Measurements from ENCODE around the gene SYNRG. TPM values are rescaled to one million over a fixed set of nuclear protein-coding genes. Genes with fewer than 3 reads are reported as not detected.
"Not testable (repeated sequence)": the region's sequence is repeated elsewhere in the genome, so short reads cannot be mapped to it uniquely, and the experiment has no call there.

Gene SYNRG
- total RNA-seq, 1 donor from 2014 or later = 49.6 TPM

GRCh38 chr17:37517881-37518280 lies 91.3 kb downstream of the SYNRG start:
- intact Hi-C loops (cut with DNase I) = no loop called here
- no peak for DNase-seq (ENCODE audit: low spot score)
- ATAC-seq = no peak

GRCh38 chr17:37516127-37516571 lies 93.1 kb downstream of the SYNRG start:
- ATAC-seq = no peak
- intact Hi-C loops (cut with DNase I) = no loop called here
- no peak for DNase-seq (ENCODE audit: low spot score)

DNA sequence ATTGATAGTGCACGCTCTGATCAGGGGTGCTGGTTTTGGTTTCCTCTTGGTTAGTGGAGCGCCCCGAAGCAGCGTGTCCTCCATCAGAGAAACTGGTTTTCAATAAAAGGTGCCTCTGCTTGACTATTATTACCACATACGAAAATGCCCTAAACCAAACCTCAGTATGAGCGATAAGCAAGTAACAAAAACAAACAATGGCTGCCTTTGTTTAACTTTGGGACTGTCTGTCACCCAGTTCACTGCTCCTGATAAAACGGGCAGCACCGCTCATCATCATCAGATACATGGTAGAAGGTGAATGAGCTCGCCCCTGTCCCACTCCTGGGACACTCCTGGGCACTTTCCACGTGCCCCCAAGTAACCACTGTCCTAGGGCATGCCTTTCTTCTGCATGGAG lies 95.5 kb downstream of the SYNRG start:
- DNase-seq (ENCODE audit: low spot score) = no peak
- intact Hi-C loops (cut with DNase I) = no loop called here
- no peak for ATAC-seq

- DNase-seq (ENCODE audit: low spot score) (no peak), ATAC-seq (no peak)
- intact Hi-C loops (cut with DNase I) = no loop called here
These were observed 96.7 kb downstream of the SYNRG start for GRCh38 chr17:37512442-37513068.

DNA sequence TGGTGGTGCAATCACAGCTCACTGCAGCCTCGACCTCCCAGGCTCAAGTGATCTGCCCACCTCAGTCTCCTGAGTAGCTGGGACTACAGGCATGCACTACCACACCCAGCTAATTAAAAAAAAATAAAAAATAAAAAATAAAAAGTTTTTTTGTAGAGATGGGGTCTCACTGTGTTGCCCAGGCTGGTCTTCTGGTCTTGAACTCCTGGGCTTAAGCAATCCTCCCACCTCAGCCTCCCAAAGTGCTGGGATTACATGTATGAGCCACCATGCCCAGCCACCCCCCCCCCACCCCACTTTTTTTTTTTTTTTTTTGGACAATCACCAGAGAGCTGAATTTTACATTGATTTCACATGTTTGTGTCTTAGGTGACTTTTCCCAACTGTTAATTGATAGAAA lies 97.6 kb downstream of the SYNRG start:
- DNase-seq (ENCODE audit: low spot score); ATAC-seq; intact Hi-C loops (cut with DNase I): not testable (repeated sequence)

- no peak for DNase-seq (ENCODE audit: low spot score)
- intact Hi-C loops (cut with DNase I) = no loop called here
- ATAC-seq = no peak
These were observed 99.2 kb downstream of the SYNRG start for GRCh38 chr17:37510056-37510455.

DNA sequence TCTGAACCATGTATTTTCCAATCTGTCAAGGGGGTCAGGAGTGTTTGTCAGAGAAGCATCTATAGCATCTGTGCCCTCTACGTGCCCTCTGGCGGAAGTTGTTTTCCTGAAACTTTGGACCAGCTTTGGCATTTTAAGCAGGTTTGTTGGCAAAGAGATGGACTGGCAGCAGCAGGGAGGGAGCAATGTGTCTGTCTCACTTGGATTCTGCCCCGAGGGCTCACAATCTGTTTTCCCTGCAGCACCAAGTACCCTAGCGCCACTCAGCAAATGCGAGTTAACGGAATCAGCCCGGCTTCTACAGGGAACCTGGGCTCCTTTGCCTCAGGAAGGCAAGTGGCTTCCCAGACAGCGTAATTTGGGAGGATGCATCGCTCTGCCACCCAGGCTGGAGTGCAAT lies 102.1 kb downstream of the SYNRG start:
- ATAC-seq (no peak), DNase-seq (ENCODE audit: low spot score) (no peak)
- intact Hi-C loops (cut with DNase I) = no loop called here

GRCh38 chr17:37506678-37507077 lies 102.5 kb downstream of the SYNRG start:
- DNase-seq (ENCODE audit: low spot score) (no peak), ATAC-seq (no peak)
- intact Hi-C loops (cut with DNase I) = no loop called here

GRCh38 chr17:37505333-37505732 lies 103.9 kb downstream of the SYNRG start:
- ATAC-seq = no peak
- intact Hi-C loops (cut with DNase I) = no loop called here

GRCh38 chr17:37503148-37503547 lies 106.1 kb downstream of the SYNRG start:
- intact Hi-C loops (cut with DNase I) = no loop called here
- DNase-seq (ENCODE audit: low spot score) (no peak), ATAC-seq (no peak)

More at GRCh38 chr17:37505333-37505732, 103.9 kb downstream of the SYNRG start:
- DNase-seq (ENCODE audit: low spot score) = no peak

DNA sequence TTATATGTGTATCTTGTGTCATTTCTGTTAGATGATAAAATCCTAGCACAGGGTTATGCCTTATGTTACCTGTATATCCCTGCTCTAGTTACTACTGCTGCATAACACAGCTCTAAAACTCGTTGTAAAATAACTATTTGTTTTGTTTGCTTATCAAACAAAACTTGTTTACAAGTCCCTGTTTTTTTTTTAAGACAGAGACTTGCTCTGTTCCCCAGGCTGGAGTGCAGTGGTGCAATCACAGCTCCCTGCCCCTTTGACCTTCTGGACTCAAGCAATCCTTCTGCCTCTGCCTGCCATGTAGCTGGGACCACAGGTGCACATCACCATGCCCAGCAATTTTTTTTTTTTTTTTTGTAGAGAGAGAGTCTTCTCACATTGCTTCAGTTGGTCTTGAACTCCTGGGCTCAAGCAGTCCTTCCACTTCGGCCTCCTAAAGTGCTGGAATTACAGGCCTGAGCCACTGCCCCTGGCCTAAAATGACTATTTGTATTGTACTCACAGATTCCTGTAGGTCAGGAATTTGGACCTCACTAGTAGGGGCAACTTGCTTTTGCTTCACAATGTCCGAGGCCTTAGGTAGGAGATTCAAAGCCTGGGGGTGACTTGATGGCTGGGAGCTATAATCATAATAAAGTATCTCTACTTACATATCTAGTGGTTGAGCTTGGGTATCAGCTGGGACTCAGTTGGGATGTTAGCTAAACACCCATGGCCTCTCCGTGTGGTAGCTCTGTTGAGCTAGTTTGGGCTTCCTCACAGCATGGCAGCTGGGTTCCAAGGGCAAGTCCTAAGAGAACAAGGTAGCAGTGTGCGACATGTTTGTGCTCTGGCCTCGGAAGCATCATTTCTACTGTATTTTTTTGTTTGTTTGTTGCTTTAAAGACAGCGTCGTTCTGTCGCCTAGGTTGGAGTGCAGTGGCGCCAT lies 106.9 kb downstream of the SYNRG start:
- DNase-seq (ENCODE audit: low spot score) (no peak), ATAC-seq (no peak)
- intact Hi-C loops (cut with DNase I) = no loop called here

DNA sequence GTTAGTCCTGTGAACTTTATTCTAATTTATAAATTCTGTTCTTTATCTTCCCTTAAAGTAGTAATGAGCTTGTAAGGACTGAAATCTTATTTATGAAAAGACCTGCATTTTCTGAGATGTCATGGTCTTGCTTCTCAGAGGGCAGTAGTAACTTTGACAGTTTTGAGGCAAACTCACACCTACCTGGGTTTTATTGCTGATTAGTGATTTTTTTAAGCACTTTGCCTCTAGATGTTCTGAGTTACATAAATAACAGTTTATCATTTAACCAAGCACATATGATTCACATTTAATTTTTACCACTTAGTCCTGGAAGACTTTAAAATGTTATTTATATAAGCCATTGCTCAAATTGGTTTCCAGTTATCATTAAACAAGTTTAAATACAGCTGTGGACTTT lies 108.8 kb downstream of the SYNRG start:
- no peak for DNase-seq (ENCODE audit: low spot score)
- intact Hi-C loops (cut with DNase I) = no loop called here
- ATAC-seq = no peak

DNA sequence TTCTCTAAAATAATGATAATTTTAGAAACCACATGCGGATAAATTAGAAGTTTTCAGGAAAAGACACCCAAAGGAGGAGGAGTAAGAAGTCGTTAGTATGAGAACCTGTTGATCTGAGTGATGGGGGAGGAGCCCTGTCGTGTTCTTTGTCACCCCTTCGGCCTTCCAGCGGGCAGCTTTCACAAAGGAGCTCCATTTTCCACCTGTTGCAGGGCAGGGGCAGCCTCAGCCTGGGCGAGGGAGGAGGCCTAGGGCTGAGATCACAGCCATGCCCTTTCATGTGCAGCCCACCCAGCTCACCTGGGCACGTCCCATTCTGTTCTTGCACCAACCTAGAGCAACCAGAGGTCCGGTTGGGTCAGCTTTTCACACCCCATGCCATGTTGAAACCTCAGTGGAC lies 114.2 kb downstream of the SYNRG start:
- ATAC-seq = no peak
- DNase-seq (ENCODE audit: low spot score) = no peak
- intact Hi-C loops (cut with DNase I) = no loop called here

DNA sequence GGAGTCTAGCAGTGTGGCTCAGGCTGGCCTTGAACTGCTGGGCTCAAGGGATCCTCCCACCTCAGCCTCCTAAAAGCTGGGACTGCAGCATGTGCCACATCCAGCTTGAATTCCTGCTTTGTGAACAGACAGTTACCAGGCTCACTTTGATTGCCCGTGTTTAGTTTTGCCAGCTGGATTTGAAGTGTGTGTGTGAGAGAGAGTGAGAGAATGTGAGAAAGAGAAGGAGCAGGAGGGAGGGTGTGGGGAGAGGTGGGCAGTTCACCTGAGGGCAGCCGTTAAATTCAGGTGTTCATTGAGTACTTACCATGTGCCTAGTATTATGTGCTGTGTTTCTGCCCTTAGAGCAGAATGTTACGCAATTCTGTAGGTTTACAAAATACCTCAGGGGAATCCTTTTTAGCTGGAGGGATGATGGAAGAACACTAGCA lies 114.8 kb downstream of the SYNRG start:
- DNase-seq (ENCODE audit: low spot score) (no peak), ATAC-seq (no peak)
- intact Hi-C loops (cut with DNase I) = no loop called here

DNA sequence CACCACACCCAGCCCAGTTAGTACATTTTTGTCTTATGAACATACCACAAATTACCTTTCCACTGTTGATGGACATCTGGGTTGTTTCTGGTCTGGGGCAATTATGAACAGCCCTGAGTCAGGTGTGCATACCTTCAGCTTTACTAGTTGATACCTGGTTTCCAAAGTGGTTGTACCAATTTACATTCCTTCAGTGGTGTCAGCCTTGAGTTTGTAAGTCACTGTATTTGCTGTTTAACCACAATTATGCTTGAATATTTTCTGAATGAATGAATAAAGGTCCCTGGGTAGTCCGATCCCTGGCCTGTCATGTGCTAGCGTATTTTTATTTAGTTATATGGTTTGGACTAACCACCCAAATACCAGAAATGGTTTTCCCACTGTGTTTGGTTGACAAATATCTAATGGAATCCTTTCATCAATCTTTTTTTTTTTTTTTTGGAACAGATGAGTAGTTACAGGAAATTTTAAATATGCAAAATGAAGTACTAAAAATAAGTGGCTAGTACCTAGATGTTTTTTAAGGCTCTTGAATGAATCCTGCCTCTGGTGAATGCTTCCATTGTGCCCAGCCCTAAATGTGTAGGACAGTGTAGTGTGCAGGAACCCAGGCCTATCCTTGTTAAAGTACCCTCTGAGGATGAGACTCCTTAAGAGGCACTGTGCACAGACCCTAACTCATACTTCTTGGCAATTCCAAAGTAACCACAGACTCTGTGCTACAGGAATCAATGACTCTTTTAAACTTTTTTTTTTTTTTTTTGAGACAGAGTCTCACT lies 115.8 kb downstream of the SYNRG start:
- ATAC-seq = no peak
- intact Hi-C loops (cut with DNase I) = no loop called here
- no peak for DNase-seq (ENCODE audit: low spot score)

DNA sequence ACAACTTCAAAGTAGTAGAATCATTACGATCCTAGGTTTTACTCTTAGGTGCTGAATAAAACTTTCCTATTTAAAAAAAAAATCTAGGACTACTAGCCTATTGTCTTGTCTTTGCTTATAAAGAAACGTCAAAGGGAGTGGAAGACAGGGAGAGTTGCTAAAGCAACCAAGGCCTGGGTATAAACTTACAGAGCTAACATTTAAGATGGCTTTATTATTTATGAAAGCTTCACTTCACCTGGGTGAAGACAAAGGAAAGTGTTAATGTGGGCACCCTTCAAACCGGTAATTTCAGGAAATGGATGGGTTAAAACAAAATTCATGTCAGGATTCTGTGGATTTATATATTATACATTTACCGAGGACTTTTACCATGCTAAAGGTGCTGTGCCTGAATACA lies 117.1 kb downstream of the SYNRG start:
- no peak for ATAC-seq
- intact Hi-C loops (cut with DNase I) = no loop called here
- no peak for DNase-seq (ENCODE audit: low spot score)

- DNase-seq (ENCODE audit: low spot score) = peak; percentile 69
- ATAC-seq = peak; percentile 77
These were observed 118.3 kb downstream of the SYNRG start for GRCh38 chr17:37490638-37491614.

DNA sequence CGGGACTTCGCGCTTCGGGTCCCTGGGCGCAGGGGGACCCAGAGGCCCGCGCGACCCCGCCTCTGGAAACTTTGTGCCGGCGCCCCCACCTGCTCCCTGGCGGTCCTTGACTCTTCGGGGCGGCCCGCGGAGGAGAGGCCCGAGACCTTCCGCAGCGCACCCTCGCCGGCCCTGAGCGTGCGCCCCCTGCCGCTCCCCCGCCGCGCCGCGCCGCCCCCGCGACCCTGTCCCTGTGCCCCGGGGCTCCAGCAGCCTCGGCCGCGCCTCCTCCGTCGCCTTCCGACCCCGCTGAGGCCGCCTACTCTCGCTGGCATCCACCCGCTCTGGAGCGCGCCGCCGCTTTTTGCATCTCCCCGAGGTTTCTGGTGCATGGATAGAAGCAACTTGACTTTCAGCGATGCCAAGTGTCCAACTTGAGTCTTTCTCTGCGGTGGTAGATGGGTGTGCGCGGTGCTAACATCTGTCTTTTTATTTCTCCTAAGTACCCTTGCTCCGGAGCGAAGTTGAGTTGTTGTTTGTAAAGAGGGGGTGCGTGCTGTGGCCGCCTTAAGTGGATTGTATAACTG lies 119.1 kb downstream of the SYNRG start:
- DNase-seq (ENCODE audit: low spot score) (peak; percentile 78), ATAC-seq (peak; percentile 46)
- intact Hi-C loops (cut with DNase I) = no loop called here

More at GRCh38 chr17:37490638-37491614, 118.3 kb downstream of the SYNRG start:
- intact Hi-C loops (cut with DNase I) = no loop called here

All from sciatic nerve (tissue), 2 donors.